C4-2B (cell line): ENCODE data around the gene KHDRBS2.

Source experiments
- H3K27ac ChIP-seq: fragments of 450-650 bp; 2 replicates; pipeline ENCODE4 v1.5.1; 2017
- ZFX ChIP-seq: fragments of 450-650 bp; IDR thresholded peaks from 2 replicates; pipeline ENCODE4 v1.6.1; 2017
- TF ChIP-seq, protein P1 (sequence below): fragments of 450-650 bp; conservative IDR thresholded peaks from 2 replicates; pipeline ENCODE4 v1.5.1; 2017; ENCODE audit warnings: mild to moderate bottlenecking

The KHDRBS2 gene

DNA sequence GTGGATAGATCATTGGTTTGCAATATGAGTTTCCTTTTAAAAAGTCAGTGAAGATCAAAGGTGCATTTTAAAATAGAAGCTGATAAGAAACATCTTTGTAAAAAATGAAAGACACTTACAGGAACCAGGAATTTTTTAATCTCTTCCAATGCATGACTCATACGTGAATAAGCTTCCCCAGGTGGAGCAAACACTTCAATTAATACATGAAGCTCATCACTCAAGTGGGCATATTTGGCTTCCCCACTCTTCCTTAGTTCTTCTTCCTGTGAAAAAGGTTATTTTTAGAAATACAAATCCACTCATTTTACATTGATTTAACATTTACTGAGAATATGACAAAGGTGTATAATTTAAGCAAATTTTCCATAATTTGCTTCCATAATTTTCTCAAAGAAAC, 308.1 kb downstream of the KHDRBS2 start:
- TF ChIP-seq ZFX = no peak
- TF ChIP-seq, protein P1, sequence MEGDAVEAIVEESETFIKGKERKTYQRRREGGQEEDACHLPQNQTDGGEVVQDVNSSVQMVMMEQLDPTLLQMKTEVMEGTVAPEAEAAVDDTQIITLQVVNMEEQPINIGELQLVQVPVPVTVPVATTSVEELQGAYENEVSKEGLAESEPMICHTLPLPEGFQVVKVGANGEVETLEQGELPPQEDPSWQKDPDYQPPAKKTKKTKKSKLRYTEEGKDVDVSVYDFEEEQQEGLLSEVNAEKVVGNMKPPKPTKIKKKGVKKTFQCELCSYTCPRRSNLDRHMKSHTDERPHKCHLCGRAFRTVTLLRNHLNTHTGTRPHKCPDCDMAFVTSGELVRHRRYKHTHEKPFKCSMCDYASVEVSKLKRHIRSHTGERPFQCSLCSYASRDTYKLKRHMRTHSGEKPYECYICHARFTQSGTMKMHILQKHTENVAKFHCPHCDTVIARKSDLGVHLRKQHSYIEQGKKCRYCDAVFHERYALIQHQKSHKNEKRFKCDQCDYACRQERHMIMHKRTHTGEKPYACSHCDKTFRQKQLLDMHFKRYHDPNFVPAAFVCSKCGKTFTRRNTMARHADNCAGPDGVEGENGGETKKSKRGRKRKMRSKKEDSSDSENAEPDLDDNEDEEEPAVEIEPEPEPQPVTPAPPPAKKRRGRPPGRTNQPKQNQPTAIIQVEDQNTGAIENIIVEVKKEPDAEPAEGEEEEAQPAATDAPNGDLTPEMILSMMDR = no peak
- H3K27ac ChIP-seq = no peak overlapping the region

DNA sequence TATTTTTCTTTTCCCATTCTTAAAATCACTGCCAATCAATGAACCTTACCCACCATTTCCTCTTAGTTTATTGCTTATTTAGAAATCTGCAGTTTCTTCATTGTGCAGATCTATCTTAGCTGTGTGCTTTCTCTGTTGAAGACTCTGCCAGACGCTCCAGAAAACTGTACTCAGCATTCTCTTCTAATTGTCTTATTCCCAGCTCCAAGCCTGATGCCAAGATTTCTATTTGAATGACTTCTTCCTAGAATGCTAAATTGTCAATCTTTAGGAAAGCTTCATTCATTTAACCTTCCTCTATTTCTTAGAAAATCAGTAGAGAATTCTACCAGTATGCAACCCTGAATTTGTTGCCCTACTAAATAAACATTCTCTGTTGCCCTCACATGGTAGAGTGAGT, 308.9 kb downstream of the KHDRBS2 start:
- TF ChIP-seq, protein P1 = no peak
- no peak for TF ChIP-seq ZFX
- H3K27ac ChIP-seq = no peak overlapping the region

DNA sequence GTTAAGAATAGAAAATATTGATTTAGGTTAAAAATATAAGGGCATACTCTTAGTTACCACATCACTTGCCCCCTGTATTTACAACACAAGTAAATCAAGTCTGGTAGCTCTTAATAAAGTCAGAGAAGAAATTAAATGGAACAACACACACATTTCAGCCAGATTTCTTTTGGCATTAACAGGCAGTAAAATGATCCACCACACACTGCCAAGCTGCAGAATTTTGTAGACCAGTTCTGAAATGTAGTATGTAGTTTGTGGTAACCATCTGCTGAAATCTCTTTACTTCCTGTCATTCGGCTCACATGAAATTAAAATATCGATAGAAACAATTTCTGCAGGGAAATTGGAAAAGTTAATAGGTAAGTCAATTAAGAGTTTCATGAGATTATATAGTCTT, 326.8 kb downstream of the KHDRBS2 start:
- H3K27ac ChIP-seq = no peak overlapping the region
- TF ChIP-seq, protein P1 = no peak
- no peak for TF ChIP-seq ZFX

DNA sequence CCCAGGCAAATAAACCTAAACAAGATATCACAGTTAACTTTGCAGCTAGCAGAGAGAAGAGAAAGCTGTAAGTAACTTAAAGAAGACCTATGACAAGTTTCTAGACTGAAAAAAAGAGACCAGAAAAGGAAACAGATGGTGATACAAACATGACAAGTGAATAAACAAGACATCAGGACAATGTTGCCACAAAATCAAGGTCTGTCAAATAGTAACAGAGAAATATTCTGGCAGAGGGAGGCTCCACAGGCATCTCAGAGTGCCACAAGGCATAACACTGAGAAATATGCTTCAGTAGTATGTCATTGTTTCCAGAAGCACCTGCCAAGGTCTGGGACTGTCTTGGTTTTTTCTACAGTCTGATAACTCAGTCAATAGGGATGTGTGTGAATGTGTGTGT, 332.2 kb downstream of the KHDRBS2 start:
- TF ChIP-seq, protein P1 = no peak
- TF ChIP-seq ZFX = no peak
- no peak overlapping the region for H3K27ac ChIP-seq

DNA sequence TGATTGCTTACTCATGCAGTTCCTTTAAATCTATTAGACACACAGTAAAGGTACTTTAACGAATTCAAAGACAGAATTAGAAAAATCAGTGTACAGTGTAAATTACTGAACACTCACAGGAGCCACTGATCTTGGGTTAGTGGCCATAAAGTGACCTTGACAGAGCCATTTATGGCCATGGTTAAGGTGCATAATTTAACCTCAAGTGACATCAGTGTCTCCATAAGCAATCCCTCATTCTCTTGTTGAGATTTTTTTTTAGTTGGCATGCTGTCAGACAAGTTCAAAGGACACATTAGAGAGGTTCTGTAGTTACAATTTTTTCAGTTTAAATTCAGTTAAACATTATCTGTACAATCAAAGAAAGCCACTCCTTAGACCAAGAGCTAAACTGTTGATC, 334.4 kb downstream of the KHDRBS2 start:
- no peak for TF ChIP-seq ZFX
- H3K27ac ChIP-seq = no peak overlapping the region

DNA sequence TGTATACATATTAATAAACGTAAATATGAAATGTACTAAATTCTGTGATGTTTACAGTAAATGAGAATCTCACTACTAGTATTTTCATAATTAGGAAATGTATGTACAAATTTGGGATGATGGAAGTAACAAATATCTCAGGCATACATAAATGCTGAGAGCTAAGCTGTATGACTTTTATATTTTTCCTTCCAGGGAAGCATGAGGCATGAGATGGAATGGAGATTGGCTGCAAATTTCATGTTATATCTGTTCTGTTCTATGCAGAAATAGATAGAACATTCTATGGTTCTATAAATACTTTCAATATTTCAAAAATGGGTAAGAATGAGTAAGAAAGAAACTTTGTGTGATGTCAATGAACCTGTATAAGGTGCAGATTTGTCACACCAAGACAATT, 335.2 kb downstream of the KHDRBS2 start:
- TF ChIP-seq, protein P1 = no peak
- TF ChIP-seq ZFX = no peak

DNA sequence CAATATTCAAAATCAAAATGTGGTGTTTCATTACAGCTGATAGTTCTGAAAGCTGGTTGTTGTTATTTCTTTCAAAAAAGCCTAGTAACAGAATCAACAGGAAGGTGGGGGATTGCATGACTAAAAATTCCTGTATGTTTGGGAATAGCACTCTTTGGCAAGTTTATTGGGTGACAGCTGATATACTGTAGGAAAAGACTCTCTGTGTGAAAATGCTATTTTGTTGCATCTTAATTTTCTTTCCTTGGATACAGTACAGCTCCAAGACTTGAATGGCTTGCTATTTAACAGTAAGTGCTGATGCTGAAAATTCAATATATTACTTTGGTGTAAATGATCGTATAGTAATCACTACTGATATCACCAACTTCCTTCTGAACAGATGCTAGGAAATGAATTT, 336.1 kb downstream of the KHDRBS2 start:
- no peak for TF ChIP-seq ZFX
- TF ChIP-seq, protein P1 = no peak
- no peak overlapping the region for H3K27ac ChIP-seq

More for the DNA sequence above, 335.2 kb downstream of the KHDRBS2 start:
- no peak overlapping the region for H3K27ac ChIP-seq

DNA sequence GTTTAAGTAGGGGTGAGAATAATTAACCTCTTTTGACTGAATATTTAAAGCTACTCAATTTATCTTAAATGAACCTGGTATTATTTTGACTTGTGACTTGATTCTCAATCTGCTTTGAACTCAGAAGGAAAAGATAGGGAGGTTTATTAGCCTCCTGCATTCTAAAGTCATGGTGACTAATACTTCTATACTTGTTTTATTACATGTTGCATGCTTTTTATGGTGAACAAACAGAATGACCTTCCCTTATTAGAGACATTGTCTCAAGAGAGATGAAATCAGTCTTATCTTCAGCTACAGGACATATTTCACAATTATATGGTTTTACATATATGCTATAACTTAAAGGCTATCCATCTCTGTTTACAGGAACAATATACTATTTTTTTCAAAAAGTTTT, 336.9 kb downstream of the KHDRBS2 start:
- no peak overlapping the region for H3K27ac ChIP-seq

More for the DNA sequence above, 336.9 kb downstream of the KHDRBS2 start:
- TF ChIP-seq, protein P1 = no peak
- no peak for TF ChIP-seq ZFX
